Gastroesophageal sphincter (tissue), 4 donors: Measurements from ENCODE around the gene EEF1AKMT3. TPM values are rescaled to one million over a fixed set of nuclear protein-coding genes. Genes with fewer than 3 reads are reported as not detected.

Source experiments
- ATAC-seq: fragments of 150-250 bp; one replicate; pipeline ENCODE4 v1.9.1; 2016; ENCODE audit warnings: mild to moderate bottlenecking, moderate library complexity
- H3K27ac ChIP-seq, 4 donors: fragments of 200-600 bp; sonication (generic) in 3 of 4; 1 replicate in 3 of 4; 2 replicates in 1 of 4; pipeline ENCODE4 v1.5.1; 2016 to 2019
- H3K27me3 ChIP-seq: fragments of 200-600 bp; sonication (generic); one replicate; pipeline ENCODE4 v1.5.1; 2019
- H3K36me3 ChIP-seq, 2 donors: fragments of 200-600 bp; sonication (generic); one replicate each; pipeline ENCODE4 v1.5.1; 2019; ENCODE audit warnings: control low read depth in 1 of 2
- H3K4me1 ChIP-seq, 3 donors: fragments of 200-600 bp; sonication (generic); 1 replicate in 2 of 3; 2 replicates in 1 of 3; pipeline ENCODE4 v1.5.1; 2016 to 2019; ENCODE audit warnings: control low read depth in 2 of 3
- H3K4me3 ChIP-seq, 2 donors: fragments of 200-600 bp; sonication (generic); one replicate each; pipeline ENCODE4 v1.5.1; 2019; ENCODE audit warnings: mild to moderate bottlenecking in 1 of 2, moderate library complexity in 1 of 2
- H3K9me3 ChIP-seq, 3 donors: fragments of 200-600 bp; sonication (generic); one replicate each; pipeline ENCODE4 v1.5.1; 2017 to 2019; ENCODE audit warnings: control low read depth in 2 of 3
- EP300 ChIP-seq: sonication (generic); formaldehyde crosslinking; IDR thresholded peaks from one replicate; pipeline ENCODE4 v1.6.1; 2017; ENCODE audit warnings: antibody characterized with exemption, mild to moderate bottlenecking
- POLR2A ChIP-seq, 2 donors: fragments of 450-650 bp; IDR thresholded peaks; one replicate each; pipeline ENCODE4 v1.6.1; 2017; ENCODE audit warnings: antibody characterized with exemption in 2 of 2, mild to moderate bottlenecking in 2 of 2, moderate library complexity in 1 of 2
- POLR2AphosphoS5 ChIP-seq: sonication (generic); formaldehyde crosslinking; IDR thresholded peaks from one replicate; pipeline ENCODE4 v1.6.1; 2017; ENCODE audit warnings: antibody characterized with exemption
- WGBS, 2 donors: methylation state at CpG; one replicate each; pipeline ENCODE4 v1.1.5; 2018; ENCODE audit warnings: low coverage in 1 of 2; 5-methylcytosine and 5-hydroxymethylcytosine counted together
- total RNA-seq, 4 donors: library from RNA; depleted of rRNA; stranded (reverse); fragments of >200 nt; gene quantifications; one replicate each; pipeline ENCODE4 v1.1.0, GENCODE V29; 2016
- TF ChIP-seq, protein P1 (sequence below), 4 experiments: fragments of 200-600 bp in 2 of 4; fragments of 450-650 bp in 2 of 4; sonication (generic) in 1 of 4; IDR thresholded peaks; one replicate each; pipeline ENCODE4 v1.5.1; 2017 to 2019; ENCODE audit warnings: antibody characterized with exemption in 4 of 4, mild to moderate bottlenecking in 2 of 4, moderate library complexity in 2 of 4

Gene EEF1AKMT3
- total RNA-seq, 4 donors from 2014 or later, result 10.8 to 19.5 (median 11.7) TPM

DNA sequence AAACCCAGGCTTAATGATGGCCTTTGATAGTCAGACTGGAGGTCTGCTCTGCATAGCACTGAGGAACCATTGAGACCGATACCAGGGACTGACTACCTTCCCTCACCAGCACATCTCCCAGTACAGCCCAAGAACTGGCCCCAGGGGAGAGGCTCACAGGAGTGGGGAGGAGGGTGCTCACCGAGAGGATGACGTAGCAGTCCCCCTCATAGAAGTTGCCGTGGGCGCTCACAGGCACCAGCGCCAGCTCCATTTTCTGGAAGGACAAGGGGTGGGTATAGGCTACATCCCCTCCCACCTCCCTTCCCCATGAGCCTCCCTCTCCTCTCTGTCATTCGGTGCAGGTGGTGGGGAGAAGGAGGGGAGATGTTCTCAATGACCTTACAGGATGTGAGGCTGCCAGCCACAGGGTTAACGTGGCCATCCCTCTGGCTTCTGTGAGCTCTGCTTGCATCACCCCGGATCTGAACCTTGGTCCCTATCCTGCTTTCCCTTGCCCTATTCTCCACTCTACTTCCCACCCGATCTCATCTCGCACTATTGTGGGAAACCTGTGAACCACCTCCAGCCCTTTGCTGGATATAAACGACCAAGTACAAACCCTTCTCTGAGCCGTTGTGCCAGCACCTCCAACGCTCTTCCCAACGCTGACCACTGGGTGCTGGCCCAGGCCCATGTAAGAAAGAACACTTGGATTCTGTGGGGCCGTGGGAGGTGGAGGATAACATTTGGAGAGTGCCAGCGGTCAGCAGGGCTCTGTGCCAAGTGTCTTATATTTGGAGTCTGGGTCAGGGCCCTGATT, 41.8 kb downstream of the EEF1AKMT3 start:
- WGBS, 2 donors, result 41% methylated on average over 7 to 9 of the region's 17 CpGs
- ATAC-seq, result no peak
- Histone ChIP-seq H3K36me3 (peaks cover 0 to 49% of the 10 kb centered on the region in 2 donors), H3K9me3 (no peaks in the 10 kb centered on the region), H3K27ac (no peak overlapping the region), H3K4me1 (peaks cover 0 to 59% (median 32%) of the 10 kb centered on the region in 3 donors), H3K27me3 (no peaks in the 10 kb centered on the region), H3K4me3 (no peak overlapping the region)
- TF ChIP-seq, protein P1, sequence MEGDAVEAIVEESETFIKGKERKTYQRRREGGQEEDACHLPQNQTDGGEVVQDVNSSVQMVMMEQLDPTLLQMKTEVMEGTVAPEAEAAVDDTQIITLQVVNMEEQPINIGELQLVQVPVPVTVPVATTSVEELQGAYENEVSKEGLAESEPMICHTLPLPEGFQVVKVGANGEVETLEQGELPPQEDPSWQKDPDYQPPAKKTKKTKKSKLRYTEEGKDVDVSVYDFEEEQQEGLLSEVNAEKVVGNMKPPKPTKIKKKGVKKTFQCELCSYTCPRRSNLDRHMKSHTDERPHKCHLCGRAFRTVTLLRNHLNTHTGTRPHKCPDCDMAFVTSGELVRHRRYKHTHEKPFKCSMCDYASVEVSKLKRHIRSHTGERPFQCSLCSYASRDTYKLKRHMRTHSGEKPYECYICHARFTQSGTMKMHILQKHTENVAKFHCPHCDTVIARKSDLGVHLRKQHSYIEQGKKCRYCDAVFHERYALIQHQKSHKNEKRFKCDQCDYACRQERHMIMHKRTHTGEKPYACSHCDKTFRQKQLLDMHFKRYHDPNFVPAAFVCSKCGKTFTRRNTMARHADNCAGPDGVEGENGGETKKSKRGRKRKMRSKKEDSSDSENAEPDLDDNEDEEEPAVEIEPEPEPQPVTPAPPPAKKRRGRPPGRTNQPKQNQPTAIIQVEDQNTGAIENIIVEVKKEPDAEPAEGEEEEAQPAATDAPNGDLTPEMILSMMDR (IDR thresholded peaks at IDR 0.05), result no peak
- TF ChIP-seq POLR2AphosphoS5 (no peak), EP300 (no peak), POLR2A (IDR thresholded peaks at IDR 0.05) (no peak)

DNA sequence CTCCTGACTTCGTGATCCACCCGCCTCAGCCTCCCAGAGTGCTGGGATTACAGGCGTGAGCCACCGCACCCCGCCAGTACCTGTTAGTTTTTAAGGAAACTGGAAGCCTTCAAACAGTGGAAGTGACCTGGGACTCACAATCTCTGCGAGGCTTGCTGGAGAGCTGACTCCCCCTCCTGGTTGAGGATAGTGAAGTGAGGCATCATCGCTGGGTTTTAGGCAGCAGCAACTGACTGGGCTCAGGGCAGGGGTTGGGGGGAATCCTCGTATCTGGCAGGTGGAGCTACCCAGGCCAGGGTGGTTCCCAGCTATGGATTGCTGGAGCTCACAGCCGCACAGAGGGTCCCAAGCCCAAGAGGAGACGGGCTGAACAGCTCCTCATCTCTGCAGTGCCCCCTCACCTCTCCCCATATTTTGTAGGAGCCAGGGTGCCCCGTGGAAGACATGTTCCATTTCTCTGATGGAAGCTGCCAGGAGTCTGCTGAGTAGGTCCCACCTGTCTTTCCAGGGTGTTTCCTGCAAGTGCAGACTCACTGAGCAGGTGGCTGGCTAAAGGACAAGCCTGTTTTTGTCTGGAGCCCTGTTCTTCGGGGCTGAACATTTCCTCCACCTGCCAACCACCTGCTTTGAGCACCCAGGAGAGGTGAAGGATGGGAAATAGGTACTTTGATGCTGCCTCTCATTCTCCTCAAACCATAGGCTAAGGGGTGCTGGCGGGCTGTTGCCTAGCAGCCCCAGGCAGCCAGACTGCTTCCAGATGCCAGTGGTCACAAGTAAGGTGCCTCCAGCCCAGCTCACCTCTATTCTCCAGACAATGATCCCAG, 43.0 kb downstream of the EEF1AKMT3 start:
- WGBS, 2 donors, result 80% methylated on average over 1 of the region's 13 CpGs; no CpG with 5 or more reads in 1 of the 2 donors
- Histone ChIP-seq H3K27me3 (no peaks in the 10 kb centered on the region), H3K36me3 (peaks cover 0 to 49% of the 10 kb centered on the region in 2 donors), H3K9me3 (no peaks in the 10 kb centered on the region), H3K27ac (peak overlapping the region in 2 of 4 donors; percentile 17 to 65), H3K4me1 (peaks cover 0 to 70% (median 31%) of the 10 kb centered on the region in 3 donors), H3K4me3 (no peak overlapping the region)
- no peak for ATAC-seq
- no peak for TF ChIP-seq POLR2A (IDR thresholded peaks at IDR 0.05)
- TF ChIP-seq, protein P1 (IDR thresholded peaks at IDR 0.05), result no peak
- no peak for TF ChIP-seq EP300
- no peak for TF ChIP-seq POLR2AphosphoS5

DNA sequence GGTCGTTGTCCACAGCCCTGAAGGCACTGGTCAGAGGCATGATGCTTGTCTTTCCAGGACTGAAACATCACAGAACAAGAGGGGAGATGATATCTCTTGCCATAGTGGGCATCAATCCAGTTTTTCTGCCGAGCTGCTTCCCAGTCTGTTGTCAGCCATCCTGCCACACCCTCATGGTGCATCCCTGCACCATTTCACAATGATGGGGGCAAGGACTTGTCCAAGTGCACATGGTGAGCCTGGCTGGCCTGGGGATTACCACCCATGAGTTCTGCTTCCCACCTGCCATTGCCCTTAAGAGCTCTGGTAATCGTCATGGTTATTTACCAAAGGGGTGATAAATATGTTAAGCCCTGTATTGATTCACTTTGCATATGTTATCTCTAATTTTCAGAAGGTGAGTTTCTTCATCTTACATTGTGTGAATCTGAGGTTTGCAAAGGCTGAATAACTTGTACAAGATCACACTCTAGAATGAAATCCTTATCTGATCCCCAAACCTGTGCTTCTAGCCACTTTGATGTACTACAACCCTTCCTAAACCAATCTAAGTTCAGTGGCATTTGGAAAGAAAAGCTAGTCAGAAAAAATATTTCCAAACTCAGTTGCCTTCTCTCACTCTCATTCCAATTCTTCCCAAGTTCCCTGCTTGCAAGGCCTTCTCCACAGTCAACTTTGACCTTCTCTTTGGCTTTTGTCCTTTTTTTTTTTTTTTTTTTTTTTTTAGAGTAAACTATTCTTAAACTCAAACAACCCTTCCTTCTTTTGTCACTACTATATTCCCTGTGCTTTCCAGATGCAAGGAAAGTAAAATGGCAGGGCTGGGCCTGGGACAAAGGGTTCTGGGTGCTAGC, 43.8 kb downstream of the EEF1AKMT3 start:
- Histone ChIP-seq H3K4me1 (peaks cover 0 to 73% (median 29%) of the 10 kb centered on the region in 3 donors), H3K9me3 (no peaks in the 10 kb centered on the region), H3K27ac (peak overlapping the region in 3 of 4 donors; percentile 58 to 65 (median 64)), H3K4me3 (no peak overlapping the region), H3K27me3 (no peaks in the 10 kb centered on the region), H3K36me3 (peaks cover 0 to 49% of the 10 kb centered on the region in 2 donors)
- 50 to 54% methylated on average over 2 of the region's 3 CpGs for WGBS, 2 donors
- TF ChIP-seq, protein P1 (IDR thresholded peaks at IDR 0.05), result no peak
- TF ChIP-seq POLR2AphosphoS5, result peak; percentile 37
- ATAC-seq, result no peak

DNA sequence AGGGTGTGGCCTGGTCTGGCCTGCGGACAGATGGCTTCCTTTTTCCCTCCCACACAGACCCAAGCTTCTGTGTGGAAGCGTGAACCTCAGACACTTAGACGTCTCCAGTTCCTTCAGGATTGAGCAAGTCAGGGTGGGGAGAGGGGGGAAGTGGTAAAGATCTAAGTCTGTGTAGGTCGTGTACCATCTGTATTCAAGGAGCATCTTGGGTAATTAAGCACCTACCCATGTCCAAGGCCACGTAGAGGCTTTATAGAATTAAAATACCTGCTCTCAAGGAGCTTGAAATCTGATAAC, 44.4 kb downstream of the EEF1AKMT3 start:
- peak; percentile 69 for ATAC-seq
- peaks cover 0 to 49% of the 10 kb centered on the region in 2 donors for H3K36me3 ChIP-seq

More for the DNA sequence above, 44.4 kb downstream of the EEF1AKMT3 start:
- Histone ChIP-seq H3K4me1 (peaks cover 0 to 79% (median 29%) of the 10 kb centered on the region in 3 donors), H3K27ac (peak overlapping the region in 3 of 4 donors; percentile 58 to 65 (median 64)), H3K27me3 (no peaks in the 10 kb centered on the region), H3K9me3 (no peaks in the 10 kb centered on the region), H3K4me3 (no peak overlapping the region)
- 10 to 60% methylated on average over 1 to 2 of the region's 5 CpGs for WGBS, 2 donors
- TF ChIP-seq POLR2AphosphoS5, result peak; percentile 15
- TF ChIP-seq, protein P1 (IDR thresholded peaks at IDR 0.05), result no peak
